B cell (primary cell): ENCODE data around the gene ICAM4. TPM values are rescaled to one million over a fixed set of nuclear protein-coding genes. Genes with fewer than 3 reads are reported as not detected.

Source experiments
- ATAC-seq: fragments of 200-7000 bp; cut with Tn5 transposase; one replicate; pipeline ENCODE4 v1.10.0; 2021; ENCODE audit warnings: low read depth, mild to moderate bottlenecking, moderate number of reproducible peaks, moderate library complexity
- CTCF ChIA-PET: fragments of 350-600 bp; sonication (Branson Sonifier 250); formaldehyde crosslinking; loops from one replicate; lab custom pipeline; 2021; ENCODE audit warnings: antibody characterized with exemption, inconsistent platforms; lab: Charles Lee
- POLR2A ChIA-PET: fragments of 350-600 bp; sonication (Branson Sonifier 250); formaldehyde crosslinking; loops from one replicate; lab custom pipeline; 2021; ENCODE audit warnings: antibody characterized with exemption; lab: Charles Lee
- DNase-seq: peaks from one replicate; pipeline ENCODE4 v3.0.0; 2013
- H2AFZ ChIP-seq: 2 replicates; pipeline ENCODE4 v1.6.1; 2012; ENCODE audit warnings: mild to moderate bottlenecking, low read depth, low read length; ENCODE audit not compliant: insufficient read depth, poor library complexity, severe bottlenecking
- H3K27ac ChIP-seq, 2 donors: 1 replicate in 1 of 2; 2 replicates in 1 of 2; pipeline ENCODE4 v1.5.1; 2012 to 2013; ENCODE audit warnings: low read length in 2 of 2, mild to moderate bottlenecking in 2 of 2, moderate library complexity in 1 of 2
- H3K27me3 ChIP-seq, 4 experiments: fragments of 200-600 bp in 1 of 4; sonication (generic) in 1 of 4; replicated peaks in 1 of 4; 1 replicate in 2 of 4; 2 replicates in 2 of 4; pipeline versions ENCODE4 v1.6.1 to v1.7.0; 2013 to 2016; ENCODE audit warnings: low read length in 3 of 4, mild to moderate bottlenecking in 2 of 4, mixed read lengths in 1 of 4, moderate library complexity in 1 of 4; ENCODE audit not compliant: insufficient read depth in 4 of 4, control insufficient read depth in 3 of 4; ENCODE audit errors: control extremely low read depth in 1 of 4
- H3K36me3 ChIP-seq, 2 experiments: replicated peaks in 1 of 2; 1 replicate in 1 of 2; 2 replicates in 1 of 2; pipeline versions ENCODE4 v1.6.1 to v1.7.1; 2013; ENCODE audit warnings: low read length in 1 of 2; ENCODE audit not compliant: insufficient read depth in 2 of 2, control insufficient read depth in 1 of 2; ENCODE audit errors: control extremely low read depth in 1 of 2, extremely low read depth in 1 of 2
- H3K4me1 ChIP-seq, 2 donors: fragments of 200-600 bp in 1 of 2; sonication (generic) in 1 of 2; 1 replicate in 1 of 2; 2 replicates in 1 of 2; pipeline versions ENCODE4 v1.5.1 to v1.6.1; 2013 to 2017; ENCODE audit warnings: low read length in 2 of 2; ENCODE audit not compliant: control insufficient read depth in 2 of 2, insufficient read depth in 2 of 2
- H3K4me2 ChIP-seq: replicated peaks from 2 replicates; pipeline ENCODE3; 2012; ENCODE audit warnings: mild to moderate bottlenecking, low read depth, low read length; ENCODE audit not compliant: poor library complexity, severe bottlenecking
- H3K4me3 ChIP-seq, 5 experiments: fragments of 200-600 bp in 1 of 5; sonication (generic) in 1 of 5; 1 replicate in 3 of 5; 2 replicates in 2 of 5; pipeline versions ENCODE4 v1.5.1 to v1.7.0; 2011 to 2016; ENCODE audit warnings: low read length in 4 of 5, mild to moderate bottlenecking in 4 of 5, low read depth in 2 of 5, control low read depth in 1 of 5, moderate library complexity in 1 of 5; ENCODE audit not compliant: insufficient read depth in 1 of 5; ENCODE audit errors: control extremely low read depth in 1 of 5, extremely low read depth in 1 of 5
- H3K79me2 ChIP-seq: fragments of 200-600 bp; sonication (generic); one replicate; pipeline ENCODE4 v1.6.0; 2016; ENCODE audit warnings: low read length; ENCODE audit not compliant: control insufficient read depth, insufficient read depth
- H3K9ac ChIP-seq: fragments of 200-600 bp; sonication (generic); 2 replicates; pipeline ENCODE4 v1.6.1; 2017; ENCODE audit warnings: mild to moderate bottlenecking, low read length, moderate library complexity
- H3K9me3 ChIP-seq, 3 donors: one replicate each; pipeline versions ENCODE4 v1.6.1 to v1.7.1; 2013; ENCODE audit warnings: low read length in 2 of 3; ENCODE audit not compliant: control insufficient read depth in 2 of 3, insufficient read depth in 1 of 3; ENCODE audit errors: control extremely low read depth in 1 of 3
- H4K20me1 ChIP-seq: 2 replicates; pipeline ENCODE4 v1.6.0; 2012; ENCODE audit warnings: mild to moderate bottlenecking, low read length; ENCODE audit not compliant: insufficient read depth, control insufficient read depth, poor library complexity, severe bottlenecking
- H3K27ac Mint-ChIP-seq: one replicate; pipeline ENCODE4 v1.8.0; 2021; ENCODE audit warnings: mixed read lengths
- H3K27me3 Mint-ChIP-seq: one replicate; pipeline ENCODE4 v1.8.0; 2021; ENCODE audit warnings: mixed read lengths
- H3K4me1 Mint-ChIP-seq: one replicate; pipeline ENCODE4 v1.8.0; 2021; ENCODE audit warnings: mixed read lengths
- H3K4me3 Mint-ChIP-seq: one replicate; pipeline ENCODE4 v1.8.0; 2021; ENCODE audit warnings: mixed read lengths
- H3K9me3 Mint-ChIP-seq: one replicate; pipeline ENCODE4 v1.8.0; 2022; ENCODE audit warnings: mixed read lengths; ENCODE audit not compliant: insufficient read depth
- EZH2 ChIP-seq: IDR thresholded peaks from 2 replicates; pipeline ENCODE4 v1.6.1; 2012; ENCODE audit warnings: borderline replicate concordance, low read depth, mild to moderate bottlenecking, moderate library complexity, low read length; ENCODE audit not compliant: insufficient read depth, poor library complexity, severe bottlenecking
- WGBS: methylation state at CpG from one replicate; pipeline ENCODE4 v1.1.5; 2013; ENCODE audit warnings: missing lambda C conversion rate; ENCODE audit not compliant: insufficient coverage; 5-methylcytosine and 5-hydroxymethylcytosine counted together
- intact Hi-C: fragments of 100-400 bp; cut with micrococcal nuclease; formaldehyde crosslinking; loops from one replicate; pipeline ENCODE4 v1.10.0; 2022
- polyA plus RNA-seq: library from polyadenylated mRNA; depleted of rRNA; stranded (reverse); fragments of >200 nt; gene quantifications from 2 replicates; pipeline ENCODE4 v1.2.3, GENCODE V29; 2012
- total RNA-seq, 2 donors: library from RNA; stranded (reverse); fragments of 120-200 nt in 1 of 2; gene quantifications; 1 replicate in 1 of 2; 2 replicates in 1 of 2; pipeline versions ENCODE4 v1.2.3 to v1.2.4, GENCODE V29; 2013 to 2022
- TF ChIP-seq, protein P1 (sequence below): fragments of 200-600 bp; IDR thresholded peaks from one replicate; pipeline ENCODE4 v1.8.0; 2022; ENCODE audit warnings: antibody characterized with exemption, mild to moderate bottlenecking

The ICAM4 gene
- total and polyA plus RNA-seq, 2 donors (not counting 1 experiment from before 2014, with no cell fraction given), result 0.44 to 0.78 TPM

DNA sequence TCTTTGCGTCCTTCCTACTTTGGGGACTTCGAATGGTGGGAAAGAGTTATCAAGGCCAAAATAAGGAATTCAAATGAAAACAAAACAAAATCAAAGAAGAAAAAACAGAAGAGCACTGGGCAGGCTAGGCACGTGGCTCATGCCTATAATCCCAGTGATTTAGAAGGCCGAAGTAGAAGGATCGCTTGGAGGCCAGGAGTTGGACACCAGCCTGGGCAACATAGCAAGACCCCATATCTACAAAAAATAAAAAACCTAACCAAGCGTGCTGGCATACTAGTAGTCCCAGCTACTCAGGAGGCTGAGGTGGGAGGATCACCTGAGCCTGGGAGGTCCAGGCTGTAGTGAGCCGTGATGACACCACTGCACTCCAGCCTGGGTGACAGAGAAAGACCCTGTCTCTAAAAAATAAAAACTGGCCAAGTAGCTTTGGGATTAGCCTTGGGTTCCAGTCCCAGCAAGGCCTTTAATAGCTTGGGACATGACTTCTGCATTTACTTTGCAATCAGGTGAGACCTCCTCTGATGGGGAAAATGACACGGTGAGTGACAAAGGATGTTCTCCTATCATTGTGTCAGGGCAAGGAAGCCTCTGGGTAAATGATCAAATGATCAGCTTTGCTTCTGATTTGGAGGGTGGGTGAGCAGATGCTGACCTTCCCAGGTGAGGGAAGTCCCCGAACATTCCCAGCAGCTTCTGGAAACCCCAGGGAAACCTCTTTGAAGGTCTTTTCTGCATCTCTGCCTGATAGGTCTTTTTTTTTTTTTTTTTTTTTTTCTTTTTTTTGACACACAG lies 8.8 kb upstream of the ICAM4 start:
- POLR2A ChIA-PET, result interaction anchor here (0.6 to 0.7 kb wide), 2 partner anchors 8 to 12 kb away, joined by 3 to 10 read pairs; partner anchors contain the start of genes ICAM4 and ICAM5
- no peaks in the 10 kb centered on the region for H3K27me3 Mint-ChIP-seq
- CTCF ChIA-PET, result interaction anchor here (0.5 to 1.5 kb wide), 7 partner anchors 8 to 113 kb away, joined by 3 to 9 read pairs (median 4); no protein-coding TSS in a partner anchor
- Histone ChIP-seq H3K4me3 (no peak overlapping the region), H2AFZ (no peak overlapping the region), H3K27me3 (no peaks in the 10 kb centered on the region), H3K79me2 (no peaks in the 10 kb centered on the region), H3K4me2 (no peak overlapping the region), H3K4me1 (peaks cover 4 to 6% of the 10 kb centered on the region in 2 donors), H3K9me3 (no peaks in the 10 kb centered on the region), H4K20me1 (no peaks in the 10 kb centered on the region), H3K9ac (no peak overlapping the region), H3K36me3 (peaks cover 0 to 12% of the 10 kb centered on the region in 2 experiments), H3K27ac (no peak overlapping the region)
- peak; percentile 40 for DNase-seq
- H3K9me3 Mint-ChIP-seq, result no peaks in the 10 kb centered on the region
- intact Hi-C loops, result no loop called here
- H3K4me3 Mint-ChIP-seq, result no peak overlapping the region
- WGBS, result 89% methylated on average over 4 of the region's 9 CpGs
- no peak for ATAC-seq
- TF ChIP-seq, protein P1, sequence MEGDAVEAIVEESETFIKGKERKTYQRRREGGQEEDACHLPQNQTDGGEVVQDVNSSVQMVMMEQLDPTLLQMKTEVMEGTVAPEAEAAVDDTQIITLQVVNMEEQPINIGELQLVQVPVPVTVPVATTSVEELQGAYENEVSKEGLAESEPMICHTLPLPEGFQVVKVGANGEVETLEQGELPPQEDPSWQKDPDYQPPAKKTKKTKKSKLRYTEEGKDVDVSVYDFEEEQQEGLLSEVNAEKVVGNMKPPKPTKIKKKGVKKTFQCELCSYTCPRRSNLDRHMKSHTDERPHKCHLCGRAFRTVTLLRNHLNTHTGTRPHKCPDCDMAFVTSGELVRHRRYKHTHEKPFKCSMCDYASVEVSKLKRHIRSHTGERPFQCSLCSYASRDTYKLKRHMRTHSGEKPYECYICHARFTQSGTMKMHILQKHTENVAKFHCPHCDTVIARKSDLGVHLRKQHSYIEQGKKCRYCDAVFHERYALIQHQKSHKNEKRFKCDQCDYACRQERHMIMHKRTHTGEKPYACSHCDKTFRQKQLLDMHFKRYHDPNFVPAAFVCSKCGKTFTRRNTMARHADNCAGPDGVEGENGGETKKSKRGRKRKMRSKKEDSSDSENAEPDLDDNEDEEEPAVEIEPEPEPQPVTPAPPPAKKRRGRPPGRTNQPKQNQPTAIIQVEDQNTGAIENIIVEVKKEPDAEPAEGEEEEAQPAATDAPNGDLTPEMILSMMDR, result no peak
- TF ChIP-seq EZH2, result no peak
- peaks cover 17% of the 10 kb centered on the region for H3K4me1 Mint-ChIP-seq
- H3K27ac Mint-ChIP-seq, result no peak overlapping the region

DNA sequence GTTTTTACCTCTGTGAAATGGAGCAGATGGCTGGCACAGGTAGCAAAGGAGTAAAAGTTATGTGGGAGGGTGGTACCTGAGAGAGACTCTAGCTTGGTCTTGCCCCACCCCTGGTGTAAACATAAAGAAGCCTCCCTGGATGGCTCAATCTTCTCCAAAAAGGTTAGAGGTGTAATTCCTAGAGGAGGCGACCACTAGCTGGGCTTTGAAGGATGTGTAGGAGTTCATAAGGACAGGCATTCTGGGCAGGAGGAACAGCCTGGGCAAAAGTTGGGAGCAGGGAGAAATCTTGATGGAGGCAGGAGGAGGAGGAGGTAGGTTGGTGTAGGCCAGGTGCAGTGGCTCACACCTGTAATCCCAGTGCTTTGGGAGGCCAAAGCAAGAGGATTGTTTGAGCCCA lies 7.8 kb upstream of the ICAM4 start:
- H3K4me3 Mint-ChIP-seq, result no peak overlapping the region
- H3K9me3 Mint-ChIP-seq, result no peaks in the 10 kb centered on the region
- ATAC-seq (no peak), DNase-seq (no peak)
- H3K4me1 ChIP-seq, result peaks cover 4 to 5% of the 10 kb centered on the region in 2 donors
- no peaks in the 10 kb centered on the region for H3K27me3 ChIP-seq
- H3K9me3 ChIP-seq, result no peaks in the 10 kb centered on the region
- TF ChIP-seq, protein P1, result no peak
- TF ChIP-seq EZH2, result no peak
- no peak overlapping the region for H3K4me2 ChIP-seq
- ChIA-PET POLR2A (interaction anchor here (1.1 kb wide), 1 partner anchor 23 kb away, joined by 4 read pairs; no protein-coding TSS in a partner anchor), CTCF (interaction anchor here (1.0 to 2.7 kb wide), 4 partner anchors 8 to 110 kb away, joined by 3 to 11 read pairs (median 6); partner anchors contain the start of gene ICAM1)
- peaks cover 0 to 21% of the 10 kb centered on the region in 2 experiments for H3K36me3 ChIP-seq
- H3K27me3 Mint-ChIP-seq, result no peaks in the 10 kb centered on the region
- H3K79me2 ChIP-seq, result no peaks in the 10 kb centered on the region
- H2AFZ ChIP-seq, result no peak overlapping the region
- H3K9ac ChIP-seq, result no peak overlapping the region
- H3K4me1 Mint-ChIP-seq, result peaks cover 16% of the 10 kb centered on the region
- 100% methylated on average over 1 of the region's 1 CpG for WGBS
- H4K20me1 ChIP-seq, result no peaks in the 10 kb centered on the region
- H3K4me3 ChIP-seq, result no peak overlapping the region
- H3K27ac ChIP-seq, result no peak overlapping the region
- H3K27ac Mint-ChIP-seq, result no peak overlapping the region
- intact Hi-C loops, result no loop called here
